GM18508 (cell line): Measurements from ENCODE around the gene HSPA5.
"Not testable (repeated sequence)": the region's sequence is repeated elsewhere in the genome, so short reads cannot be mapped to it uniquely, and the experiment has no call there.

ENCODE experiments used
- ATAC-seq: cut with Tn5 transposase; IDR thresholded peaks from one replicate; pipeline ENCODE4 v1.9.1; 2021; ENCODE audit warnings: moderate number of reproducible peaks; ENCODE audit not compliant: insufficient read depth, unreplicated experiment

HSPA5 gene

DNA sequence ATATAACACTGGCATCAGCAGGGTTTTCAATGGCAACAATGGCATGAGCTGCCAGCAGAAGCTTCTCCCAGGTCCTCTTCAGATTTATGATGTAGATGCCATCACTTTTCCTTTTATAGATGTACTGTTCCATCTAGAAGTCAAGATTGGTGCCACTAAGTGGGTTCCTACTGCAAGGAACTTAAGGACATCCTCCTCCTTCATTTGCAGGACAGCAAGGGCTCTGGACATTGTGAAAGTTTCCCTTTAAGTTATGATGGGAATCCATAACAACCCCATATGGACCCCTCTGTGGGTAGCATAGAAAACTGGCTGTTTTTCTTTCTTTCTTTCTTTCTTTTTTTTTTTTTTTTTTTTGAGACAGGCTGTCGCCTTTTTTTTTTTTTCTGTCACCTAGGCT lies 45.6 kb downstream of the HSPA5 start:
- ATAC-seq: not testable (repeated sequence)

DNA sequence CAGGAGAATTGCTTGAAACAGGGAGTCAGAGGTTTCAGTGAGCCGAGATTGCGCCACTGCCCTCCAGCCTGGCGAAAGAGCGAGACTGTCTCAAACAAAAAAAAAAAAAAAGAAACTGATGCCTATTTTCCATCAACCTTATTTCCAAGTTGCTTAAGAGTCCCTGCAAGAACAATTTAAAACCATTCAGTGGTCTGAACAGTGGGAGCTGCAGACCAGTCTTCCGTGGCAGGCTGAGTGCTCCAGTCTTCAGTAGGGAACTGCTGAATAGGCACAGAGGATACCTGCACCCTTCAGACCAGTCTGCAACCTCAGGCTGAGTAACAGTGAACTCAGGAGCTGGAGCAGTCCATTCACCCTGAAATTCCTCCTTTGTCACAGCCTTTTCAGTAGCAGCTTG lies 46.7 kb downstream of the HSPA5 start:
- not testable (repeated sequence) for ATAC-seq

DNA sequence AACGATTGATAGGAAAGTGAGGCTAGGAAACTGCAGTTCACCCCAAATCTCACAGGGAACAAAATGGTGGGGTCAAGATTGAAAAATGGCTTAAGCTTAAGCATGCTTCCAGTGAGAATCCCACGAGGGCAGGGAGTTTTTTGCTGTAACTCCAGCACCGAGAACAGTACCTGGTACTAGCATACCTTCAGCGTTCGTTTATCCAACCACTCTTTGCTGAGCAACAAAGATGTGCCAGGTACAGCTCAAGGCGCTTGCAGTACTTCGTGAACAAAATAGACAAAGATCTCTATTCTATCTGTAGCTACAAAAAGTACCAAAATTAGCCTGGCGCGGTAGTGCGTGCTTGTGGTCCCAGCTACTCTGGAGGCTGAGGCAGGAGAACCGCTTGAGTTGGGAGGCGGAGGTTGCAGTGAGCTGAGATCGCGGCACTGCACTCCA lies 50.8 kb downstream of the HSPA5 start:
- no peak for ATAC-seq

DNA sequence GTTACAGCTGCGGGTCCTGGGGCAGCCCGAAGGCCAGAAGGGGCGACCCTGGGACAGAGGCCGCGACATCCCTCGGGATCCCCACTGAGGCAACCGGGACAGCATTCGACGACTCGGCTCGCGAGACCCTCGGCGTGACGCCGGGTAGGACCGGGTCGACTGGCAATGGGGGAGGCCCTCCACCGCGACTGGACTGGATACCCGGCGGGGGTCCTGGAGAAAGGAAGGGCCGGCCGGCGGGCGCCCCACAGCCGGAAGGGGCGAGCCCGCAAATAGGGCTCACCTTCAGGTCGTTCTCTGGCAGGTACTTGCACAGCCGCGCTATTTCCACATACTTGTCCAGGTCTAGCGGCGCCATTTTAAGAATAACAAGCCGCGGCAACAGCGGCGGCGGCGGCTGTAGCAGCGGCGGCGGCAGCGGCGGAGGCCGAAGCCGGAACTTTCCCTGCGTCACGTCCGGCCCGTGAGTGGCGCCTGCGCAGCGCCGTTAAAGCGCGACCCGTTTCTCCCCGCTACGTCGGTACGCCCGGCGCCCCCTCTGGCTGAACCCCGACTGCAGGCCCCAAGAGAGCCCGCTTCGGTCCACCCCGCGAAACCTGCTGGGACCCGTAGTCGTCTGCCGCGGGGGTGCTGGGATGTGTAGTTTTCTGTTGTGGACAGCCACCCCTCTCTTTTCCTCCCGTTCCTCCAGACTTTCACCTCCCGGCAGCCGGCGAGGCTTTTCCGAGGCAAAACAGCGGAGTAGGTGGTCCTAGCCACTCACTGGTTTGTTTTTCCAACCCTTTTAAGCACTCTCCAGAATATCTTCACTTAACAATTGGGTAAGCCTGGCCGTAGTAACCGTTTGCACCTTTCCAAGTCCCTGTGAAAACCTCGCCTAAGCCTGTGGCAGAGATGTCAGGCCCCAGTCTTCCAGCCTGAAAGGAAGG lies 51.5 kb downstream of the HSPA5 start, which contains the start of gene PPP6C:
Gene PPP6C, minus strand, starts transcription at position 443 of the 929 bp plus-strand sequence. Its CDS starts 85 bp downstream, at position 358.
- peak; percentile 80 for ATAC-seq

DNA sequence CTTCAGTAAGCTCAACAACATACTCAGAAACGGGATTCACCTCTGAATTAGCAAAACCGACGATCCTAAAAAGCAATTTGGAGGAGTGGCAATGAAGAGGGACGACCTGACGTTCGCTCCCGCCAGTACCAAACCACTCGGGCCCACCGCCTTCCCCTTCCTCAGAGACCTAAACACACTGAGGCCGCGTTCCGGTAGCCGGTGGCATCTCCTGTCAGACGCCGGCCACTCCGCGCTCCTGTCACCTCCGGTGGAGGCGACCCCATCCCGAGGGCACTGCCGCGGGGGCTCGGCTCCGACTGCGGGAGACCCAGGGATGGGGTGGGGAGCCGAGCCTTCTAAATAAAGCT lies 52.2 kb downstream of the HSPA5 start:
- ATAC-seq: no peak
